Hepatic stellate cell (primary cell): Measurements from ENCODE around the gene PCDHGB2.
"Not testable (repeated sequence)": the region's sequence is repeated elsewhere in the genome, so short reads cannot be mapped to it uniquely, and the experiment has no call there.

ENCODE experiments used
- DNase-seq: peaks from one replicate; pipeline ENCODE4 v3.0.0; 2011; ENCODE audit warnings: low spot score

The PCDHGB2 gene

DNA sequence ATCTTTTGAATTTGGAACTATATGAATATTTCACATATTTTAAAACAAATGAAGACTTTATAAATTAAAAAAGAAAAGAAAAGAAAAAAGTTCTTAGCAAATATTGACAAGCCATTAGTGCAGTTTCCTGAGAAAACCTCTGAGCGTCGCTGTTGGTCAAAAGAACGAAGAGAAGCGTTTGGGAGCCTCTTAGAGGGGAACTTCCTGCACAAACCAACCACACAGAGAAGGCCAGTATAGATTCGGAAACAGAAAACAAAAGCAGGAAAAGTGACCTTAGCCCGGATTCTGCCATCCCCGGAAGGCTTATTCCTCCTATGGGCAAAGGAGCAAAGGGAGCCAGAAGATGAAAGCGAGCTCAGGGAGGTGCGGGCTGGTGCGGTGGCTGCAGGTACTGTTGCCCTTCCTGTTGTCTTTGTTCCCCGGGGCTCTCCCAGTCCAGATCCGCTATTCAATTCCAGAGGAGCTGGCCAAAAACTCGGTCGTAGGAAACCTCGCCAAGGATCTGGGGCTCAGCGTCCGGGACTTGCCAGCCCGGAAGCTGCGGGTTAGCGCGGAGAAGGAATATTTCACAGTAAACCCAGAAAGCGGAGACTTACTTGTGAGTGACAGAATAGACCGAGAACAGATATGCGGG, at the start of gene PCDHGB2:
Gene PCDHGB2, plus strand, starts transcription at position 205 of the 637 bp plus-strand sequence. Its CDS starts 142 bp downstream, at position 347.
- peak; percentile 66 for DNase-seq

DNA sequence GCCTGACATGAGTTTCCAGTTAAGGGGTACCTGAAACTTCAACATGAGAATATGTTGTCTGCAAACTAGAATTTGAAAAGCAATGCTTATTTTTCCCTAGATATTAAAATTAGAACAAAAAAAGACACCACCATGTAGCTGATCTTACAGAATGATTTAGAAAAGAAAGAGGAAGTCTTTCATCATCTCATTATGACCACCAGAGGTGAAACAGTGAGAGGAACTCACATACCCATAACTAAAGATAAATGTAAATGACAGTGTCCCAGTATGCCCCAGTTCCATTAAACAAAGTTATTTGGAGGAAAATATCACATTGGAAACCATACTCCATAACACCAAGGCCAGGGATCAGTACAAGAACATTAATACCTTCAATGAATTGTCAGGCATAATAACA, 46.1 kb upstream of the PCDHGB2 start:
- DNase-seq: no peak

DNA sequence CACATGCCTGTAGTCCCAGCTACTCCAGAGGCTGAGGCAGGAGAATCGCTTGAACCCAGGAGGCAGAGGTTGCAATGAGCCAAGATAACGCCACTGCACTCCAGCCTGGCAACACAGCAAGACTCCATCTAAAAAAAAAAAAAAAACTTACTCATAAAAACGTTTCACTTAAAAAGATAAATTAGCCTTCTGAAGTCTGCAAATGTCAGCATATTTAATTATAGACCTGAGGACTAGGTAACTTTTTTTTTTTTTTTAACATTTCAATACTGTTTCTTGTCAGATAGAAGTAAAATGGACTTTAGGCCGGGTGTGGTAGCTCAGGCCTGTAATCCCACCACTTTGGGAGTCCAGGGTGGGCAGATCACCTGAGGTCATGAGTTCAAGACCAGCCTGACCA, 42.8 kb upstream of the PCDHGB2 start:
- not testable (repeated sequence) for DNase-seq

DNA sequence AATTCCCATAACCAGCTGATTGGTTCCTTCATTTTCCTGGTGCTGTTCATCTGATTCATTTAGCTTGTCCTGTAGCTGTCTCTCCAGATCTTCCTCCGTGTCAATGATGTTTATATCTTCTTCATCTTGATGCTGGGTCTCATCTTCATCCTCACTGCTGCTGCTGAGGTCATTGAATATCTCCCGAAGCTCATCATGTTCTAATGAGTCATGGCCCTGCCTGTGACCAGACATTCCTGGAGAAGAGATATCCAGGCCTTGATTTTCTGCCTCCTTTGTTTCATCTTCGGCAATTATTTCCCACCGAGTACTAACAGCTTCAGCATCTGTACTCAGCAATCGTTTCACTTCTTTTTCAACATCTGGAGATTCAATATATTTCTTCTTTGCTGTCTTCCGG, 40.6 kb upstream of the PCDHGB2 start:
- DNase-seq: no peak

DNA sequence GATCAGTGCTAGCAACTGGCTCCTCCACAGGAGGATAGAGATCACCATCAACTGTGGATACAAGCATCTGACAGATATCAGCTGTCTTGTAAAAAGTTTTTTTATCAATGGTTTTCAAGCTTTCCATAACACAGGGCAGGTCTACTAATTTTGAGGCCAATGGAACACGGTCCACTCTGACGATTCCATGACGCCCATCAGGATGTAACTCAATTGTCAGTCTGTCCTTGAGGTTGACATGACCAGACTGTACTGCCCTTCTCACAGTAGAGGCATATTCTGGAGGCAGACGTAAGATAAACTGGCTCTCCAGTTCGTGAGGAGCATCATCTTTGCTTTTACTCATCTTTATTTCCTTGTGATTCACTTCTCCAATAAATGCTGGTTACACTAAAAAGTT, 40.1 kb upstream of the PCDHGB2 start:
- DNase-seq: no peak

DNA sequence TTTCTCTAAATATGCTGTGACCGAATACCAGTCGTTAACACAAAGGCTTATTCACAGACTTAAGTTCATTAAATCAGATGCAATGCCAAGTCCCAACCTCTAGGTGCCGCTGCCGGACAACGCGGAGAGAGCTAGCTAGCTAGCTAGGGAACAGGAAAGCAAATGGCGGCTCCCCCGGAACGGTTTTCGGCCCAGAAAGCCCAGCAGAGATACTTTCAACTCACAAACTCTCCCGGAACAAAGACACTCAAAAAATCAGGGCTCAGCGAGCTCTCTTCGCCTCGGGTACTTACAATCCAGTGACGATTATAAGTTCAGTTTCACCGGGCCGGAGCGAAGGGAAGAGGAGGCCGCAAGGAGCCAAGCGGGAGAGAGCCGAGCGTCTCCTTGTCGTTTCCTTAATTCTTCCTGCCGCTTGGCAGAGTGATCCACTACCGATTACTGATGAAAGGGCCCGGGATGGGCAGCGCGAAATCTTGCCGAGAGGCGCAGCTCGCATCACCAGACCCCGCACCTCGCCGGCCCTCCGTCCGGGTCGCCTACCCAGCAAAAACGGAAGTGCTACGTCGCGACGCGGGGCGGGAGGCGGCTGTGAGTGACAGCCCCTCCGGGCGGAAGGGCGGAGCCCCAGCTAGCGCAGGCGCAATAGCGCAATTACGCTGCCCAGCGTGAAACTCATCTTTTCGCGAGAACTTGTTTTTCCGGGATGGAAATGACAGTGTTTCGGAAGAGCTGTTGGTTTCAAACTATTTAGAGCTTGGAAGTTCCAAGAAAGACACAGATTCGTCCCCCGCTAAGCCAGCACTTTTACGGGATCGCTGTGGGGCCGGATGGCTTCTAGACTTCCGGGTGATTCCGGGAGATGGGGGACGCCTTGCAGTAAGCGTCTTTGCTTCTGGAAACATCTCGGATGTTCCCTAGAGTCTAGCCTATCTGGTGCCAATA, 39.3 kb upstream of the PCDHGB2 start, which contains the start of gene TAF7:
Gene TAF7, minus strand, starts transcription at position 560 of the 945 bp plus-strand sequence. CDS start 740 bp downstream, outside the sequence.
- peak; percentile 92 for DNase-seq

DNA sequence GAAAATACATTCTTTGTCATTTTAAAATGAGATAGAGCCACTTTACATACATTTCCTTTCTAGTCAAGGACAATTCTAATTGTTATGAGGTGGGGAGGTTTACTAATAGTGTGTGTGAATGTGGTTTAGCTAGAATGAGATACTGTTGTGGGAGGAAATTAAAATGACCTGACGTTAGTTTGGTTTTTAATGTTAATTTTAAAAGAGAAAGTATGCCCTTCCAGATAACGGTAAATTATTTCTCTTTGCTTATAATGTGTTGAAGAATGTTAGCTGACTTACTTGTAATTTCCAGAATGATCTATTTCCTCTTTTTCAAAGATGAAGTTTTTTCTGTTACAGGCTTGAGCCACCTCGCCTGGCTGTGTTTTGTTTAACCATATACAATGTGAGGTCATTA, 37.5 kb upstream of the PCDHGB2 start:
- DNase-seq: no peak

DNA sequence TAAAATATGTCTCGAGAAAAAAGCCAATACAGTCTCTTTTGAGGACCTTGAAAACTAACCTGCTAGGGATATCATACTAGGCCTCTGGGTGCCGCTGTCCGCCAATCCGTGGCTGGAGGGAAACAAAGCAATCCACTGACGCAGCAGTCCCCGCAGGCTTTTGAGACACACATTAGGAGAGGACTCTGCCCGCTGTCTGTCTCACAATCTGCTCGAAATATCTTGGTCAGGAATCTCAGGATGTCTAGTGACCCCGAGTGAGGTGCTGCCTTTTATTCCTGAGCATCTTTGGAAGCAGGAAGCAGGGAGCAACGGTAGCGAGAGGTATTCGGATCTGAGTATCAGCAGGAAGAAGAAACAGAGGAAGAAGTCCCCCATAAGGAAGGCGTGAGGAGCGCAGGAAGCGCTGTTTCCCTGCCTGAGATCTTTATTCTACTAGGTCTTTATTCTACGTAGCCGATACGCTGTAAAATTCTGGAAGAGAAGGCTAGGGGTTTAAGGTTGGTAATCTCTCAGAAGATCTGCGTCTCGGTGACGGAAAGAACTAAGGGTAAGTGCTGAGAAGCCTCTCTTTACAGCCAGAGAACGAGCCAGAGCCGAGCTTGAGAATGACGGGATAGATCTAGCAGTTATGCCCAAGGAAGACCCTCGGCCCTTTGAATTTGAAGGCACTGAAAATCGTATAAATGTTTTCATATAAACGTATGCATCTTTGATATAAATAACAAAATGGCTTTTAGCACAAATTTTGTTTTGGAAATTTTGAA, 33.5 kb upstream of the PCDHGB2 start:
- DNase-seq: peak; percentile 82

DNA sequence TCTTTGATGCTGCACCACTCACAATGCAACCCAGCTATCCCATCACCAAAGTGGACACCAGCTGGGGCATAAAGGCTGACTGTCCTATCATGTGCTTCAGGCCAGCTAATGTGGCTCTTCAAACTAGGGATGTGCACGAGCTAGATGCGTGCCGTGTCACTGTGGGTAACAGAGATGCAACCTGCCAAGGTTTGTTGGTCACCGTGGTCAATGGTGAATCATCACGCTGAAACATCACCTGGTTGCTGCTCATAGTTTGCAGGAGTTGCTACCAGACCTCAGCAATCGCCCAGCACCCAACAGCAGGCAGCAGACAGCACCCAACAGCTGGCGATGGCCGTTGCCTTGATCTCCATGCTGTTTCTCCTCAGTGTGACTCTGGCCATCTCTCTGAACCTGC, 31.6 kb upstream of the PCDHGB2 start:
- no peak for DNase-seq

DNA sequence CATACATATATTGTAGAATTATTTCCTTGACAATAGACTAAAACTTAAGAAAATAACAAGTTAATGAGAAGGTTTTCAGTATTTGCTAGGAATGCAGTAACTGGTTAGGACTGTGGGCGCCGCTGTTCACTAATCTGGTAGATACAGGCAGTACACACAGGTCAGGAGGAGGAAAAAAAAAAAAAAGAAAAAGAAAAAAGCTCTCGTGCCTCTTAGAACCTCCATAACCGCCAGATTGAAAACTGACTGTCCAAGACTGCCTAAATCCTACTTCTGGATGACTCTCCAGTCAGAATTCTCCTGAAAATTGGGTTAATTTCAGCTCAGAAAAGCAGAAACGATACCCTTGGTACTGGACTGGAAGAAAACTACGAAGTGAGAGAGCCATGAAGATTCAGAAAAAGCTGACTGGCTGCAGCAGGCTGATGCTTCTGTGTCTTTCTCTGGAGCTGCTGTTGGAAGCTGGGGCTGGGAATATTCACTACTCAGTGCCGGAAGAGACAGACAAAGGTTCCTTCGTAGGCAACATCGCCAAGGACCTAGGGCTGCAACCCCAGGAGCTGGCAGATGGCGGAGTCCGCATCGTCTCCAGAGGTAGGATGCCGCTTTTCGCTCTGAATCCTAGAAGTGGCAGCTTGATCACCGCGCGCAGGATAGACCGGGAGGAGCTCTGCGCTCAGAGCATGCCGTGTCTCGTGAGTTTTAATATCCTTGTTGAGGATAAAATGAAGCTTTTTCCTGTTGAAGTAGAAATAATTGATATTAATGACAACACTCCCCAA, 29.3 kb upstream of the PCDHGB2 start, which contains the start of gene PCDHGA1:
Gene PCDHGA1, plus strand, starts transcription at position 216 of the 782 bp plus-strand sequence.
- peak; percentile 62 for DNase-seq

DNA sequence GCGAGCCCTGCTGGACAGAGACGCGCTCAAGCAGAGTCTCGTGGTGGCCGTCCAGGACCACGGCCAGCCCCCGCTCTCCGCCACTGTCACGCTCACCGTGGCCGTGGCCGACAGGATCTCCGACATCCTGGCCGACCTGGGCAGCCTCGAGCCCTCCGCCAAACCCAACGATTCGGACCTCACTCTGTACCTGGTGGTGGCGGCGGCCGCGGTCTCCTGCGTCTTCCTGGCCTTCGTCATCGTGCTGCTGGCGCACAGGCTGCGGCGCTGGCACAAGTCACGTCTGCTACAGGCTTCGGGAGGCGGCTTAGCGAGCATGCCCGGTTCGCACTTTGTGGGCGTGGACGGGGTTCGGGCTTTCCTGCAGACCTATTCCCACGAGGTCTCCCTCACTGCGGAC, 27.2 kb upstream of the PCDHGB2 start:
- not testable (repeated sequence) for DNase-seq

DNA sequence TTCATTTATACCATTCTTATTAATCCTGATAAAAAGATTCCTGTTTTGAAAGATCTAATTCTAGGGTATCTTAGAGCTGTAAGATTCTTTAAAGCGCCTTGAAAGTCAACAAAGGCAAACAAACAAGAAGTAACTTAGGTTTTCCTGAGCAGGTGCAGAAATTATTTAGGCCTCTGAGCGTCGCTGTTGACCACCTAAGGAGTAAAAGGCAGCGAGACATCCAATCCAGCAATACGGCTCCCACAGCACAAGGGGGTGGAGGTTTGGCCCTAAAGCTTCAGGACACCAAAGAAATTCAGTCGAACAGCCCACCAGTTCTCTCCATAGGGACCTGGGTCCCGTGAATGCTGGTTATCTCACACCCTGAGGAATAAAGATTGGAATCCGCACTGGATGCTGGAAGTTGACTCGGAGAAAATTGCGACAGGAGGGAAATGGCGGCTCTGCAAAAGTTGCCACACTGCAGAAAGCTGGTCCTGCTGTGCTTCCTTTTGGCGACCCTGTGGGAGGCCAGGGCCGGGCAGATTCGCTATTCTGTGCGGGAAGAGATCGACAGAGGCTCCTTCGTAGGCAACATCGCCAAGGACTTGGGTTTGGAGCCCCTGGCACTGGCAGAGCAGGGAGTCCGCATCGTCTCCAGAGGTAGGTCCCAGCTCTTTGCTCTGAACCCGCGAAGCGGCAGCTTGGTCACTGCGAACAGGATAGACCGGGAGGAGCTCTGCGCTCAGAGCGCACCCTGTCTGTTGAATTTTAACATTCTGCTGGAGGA, 21.1 kb upstream of the PCDHGB2 start, which contains the start of gene PCDHGA2:
Gene PCDHGA2, plus strand, starts transcription at position 223 of the 769 bp plus-strand sequence.
- DNase-seq: peak; percentile 79

DNA sequence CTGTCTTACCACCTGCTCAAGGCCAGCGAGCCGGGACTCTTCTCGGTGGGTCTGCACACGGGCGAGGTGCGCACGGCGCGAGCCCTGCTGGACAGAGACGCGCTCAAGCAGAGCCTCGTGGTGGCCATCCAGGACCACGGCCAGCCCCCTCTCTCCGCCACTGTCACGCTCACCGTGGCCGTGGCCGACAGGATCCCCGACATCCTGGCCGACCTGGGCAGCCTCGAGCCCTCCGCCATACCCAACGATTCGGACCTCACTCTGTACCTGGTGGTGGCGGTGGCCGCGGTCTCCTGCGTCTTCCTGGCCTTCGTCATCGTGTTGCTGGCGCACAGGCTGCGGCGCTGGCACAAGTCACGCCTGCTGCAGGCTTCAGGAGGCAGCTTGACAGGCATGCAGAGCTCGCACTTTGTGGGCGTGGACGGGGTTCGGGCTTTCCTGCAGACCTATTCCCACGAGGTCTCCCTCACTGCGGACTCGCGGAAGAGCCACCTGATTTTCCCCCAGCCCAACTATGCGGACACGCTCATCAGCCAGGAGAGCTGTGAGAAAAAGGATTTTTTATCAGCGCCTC, 18.9 kb upstream of the PCDHGB2 start:
- not testable (repeated sequence) for DNase-seq

DNA sequence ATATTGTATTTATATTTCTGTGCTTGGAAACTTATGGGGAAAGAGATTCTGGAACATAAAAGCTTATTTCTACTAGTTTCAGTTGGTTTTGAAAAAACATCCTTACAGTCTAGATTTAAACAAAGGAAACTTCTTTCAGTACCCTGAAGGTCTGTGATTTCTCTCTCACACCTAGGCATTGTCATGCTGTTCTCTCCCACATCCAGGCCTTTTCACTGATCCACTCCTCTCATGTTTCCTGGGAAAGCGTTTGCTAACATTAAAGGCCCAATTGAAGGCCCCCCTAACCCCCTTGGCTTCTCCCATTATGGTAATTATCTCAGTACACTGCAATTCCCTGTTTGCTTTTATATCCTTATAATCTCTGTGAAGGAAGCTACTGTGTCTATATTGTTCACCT, 17.0 kb upstream of the PCDHGB2 start:
- no peak for DNase-seq

DNA sequence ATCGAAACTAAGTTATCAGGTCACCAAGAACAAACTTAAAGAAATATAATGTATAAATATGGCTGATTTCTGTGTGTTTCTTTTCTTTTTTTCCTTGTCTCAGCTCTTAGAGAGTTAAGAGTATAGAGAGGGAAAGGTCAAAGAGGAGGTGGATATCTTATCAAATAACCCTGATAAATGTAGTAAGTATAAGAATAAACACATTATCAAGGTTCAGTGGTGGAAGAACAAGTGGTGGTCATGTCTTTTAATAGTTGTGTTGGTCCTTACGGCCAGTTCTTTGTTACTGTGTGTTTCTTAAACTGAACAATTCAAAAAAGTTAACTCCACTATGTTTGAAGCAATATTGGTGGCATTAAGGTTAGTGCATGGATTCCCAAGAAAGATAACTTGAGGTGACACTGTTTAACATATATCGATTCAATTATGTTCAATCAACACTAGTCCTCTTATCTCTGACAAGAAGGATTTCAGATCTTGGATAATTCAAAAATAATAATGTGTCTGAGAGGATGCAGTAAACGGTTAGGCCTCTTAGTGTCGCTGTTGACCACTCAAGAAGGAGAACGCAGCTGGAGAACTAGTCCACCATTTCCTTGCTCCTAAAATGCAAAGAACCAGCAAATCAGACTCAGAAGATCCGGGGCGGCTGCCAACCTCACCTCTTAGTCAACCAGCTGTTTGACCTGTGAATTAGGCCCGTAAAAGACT, 16.4 kb upstream of the PCDHGB2 start, which contains the start of gene PCDHGA3:
Gene PCDHGA3, plus strand, starts transcription at position 588 of the 711 bp plus-strand sequence. CDS start 205 bp downstream, outside the sequence.
- no peak for DNase-seq

DNA sequence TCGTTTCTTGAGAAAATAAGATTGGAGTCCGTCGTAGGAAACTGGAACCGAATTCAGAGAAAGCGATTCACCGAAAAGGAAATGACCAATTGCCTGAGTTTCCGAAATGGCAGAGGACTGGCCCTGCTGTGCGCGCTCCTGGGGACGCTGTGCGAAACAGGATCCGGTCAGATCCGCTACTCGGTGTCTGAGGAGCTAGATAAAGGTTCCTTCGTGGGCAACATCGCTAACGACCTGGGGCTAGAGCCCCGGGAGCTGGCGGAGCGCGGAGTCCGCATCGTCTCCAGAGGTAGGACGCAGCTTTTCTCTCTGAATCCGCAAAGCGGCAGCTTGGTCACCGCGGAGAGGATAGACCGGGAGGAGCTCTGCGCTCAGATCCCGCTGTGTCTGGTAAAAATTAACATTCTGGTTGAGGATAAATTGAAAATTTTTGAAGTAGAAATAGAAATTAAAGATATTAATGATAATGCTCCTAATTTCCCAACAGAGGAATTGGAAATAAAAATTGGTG, 15.8 kb upstream of the PCDHGB2 start:
- no peak for DNase-seq

DNA sequence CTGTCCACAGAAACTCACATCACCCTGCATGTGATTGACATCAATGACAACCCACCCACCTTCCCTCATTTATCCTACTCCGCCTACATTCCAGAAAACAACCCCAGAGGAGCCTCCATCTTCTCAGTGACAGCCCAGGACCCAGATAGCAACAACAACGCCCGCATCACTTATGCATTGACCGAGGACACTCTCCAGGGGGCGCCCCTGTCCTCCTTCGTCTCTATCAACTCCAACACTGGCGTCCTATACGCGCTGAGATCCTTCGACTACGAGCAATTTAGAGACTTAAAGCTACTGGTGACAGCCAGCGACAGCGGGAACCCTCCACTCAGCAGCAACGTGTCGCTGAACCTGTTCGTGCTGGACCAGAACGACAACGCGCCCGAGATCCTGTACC, 14.5 kb upstream of the PCDHGB2 start:
- no peak for DNase-seq

DNA sequence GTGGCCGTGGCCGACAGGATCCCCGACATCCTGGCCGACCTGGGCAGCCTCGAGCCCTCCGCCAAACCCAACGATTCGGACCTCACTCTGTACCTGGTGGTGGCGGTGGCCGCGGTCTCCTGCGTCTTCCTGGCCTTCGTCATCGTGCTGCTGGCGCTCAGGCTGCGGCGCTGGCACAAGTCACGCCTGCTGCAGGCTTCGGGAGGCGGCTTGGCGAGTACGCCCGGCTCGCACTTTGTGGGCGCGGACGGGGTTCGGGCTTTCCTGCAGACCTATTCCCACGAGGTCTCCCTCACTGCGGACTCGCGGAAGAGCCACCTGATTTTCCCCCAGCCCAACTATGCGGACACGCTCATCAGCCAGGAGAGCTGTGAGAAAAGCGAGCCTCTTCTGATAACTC, 13.8 kb upstream of the PCDHGB2 start:
- not testable (repeated sequence) for DNase-seq
